GM19468 (cell line): ENCODE measurements around the gene MLEC.
A peak's percentile ranks its signal among the peaks of the same experiment; 100 is the strongest.
"Not testable (repeated sequence)": the region's sequence is repeated elsewhere in the genome, so short reads cannot be mapped to it uniquely, and the experiment has no call there.

Experiments
- ATAC-seq: cut with Tn5 transposase; IDR thresholded peaks from one replicate; pipeline ENCODE4 v1.9.1; 2021; ENCODE audit warnings: mild to moderate bottlenecking, moderate library complexity, moderate number of reproducible peaks; ENCODE audit not compliant: unreplicated experiment; ENCODE audit errors: extremely low read depth

MLEC gene

GRCh38 chr12:120718055-120718454 is 31.1 kb downstream of the MLEC start:
- ATAC-seq, result no peak

GRCh38 chr12:120719072-120719471 is 32.1 kb downstream of the MLEC start:
- no peak for ATAC-seq

- ATAC-seq, result no peak
Measured at GRCh38 chr12:120719496-120720233, 32.7 kb downstream of the MLEC start.

- no peak for ATAC-seq
Measured at GRCh38 chr12:120720234-120720986, 33.5 kb downstream of the MLEC start.

- ATAC-seq, result no peak
Measured at GRCh38 chr12:120720987-120721801, 34.2 kb downstream of the MLEC start.

GRCh38 chr12:120721866-120722265 is 34.9 kb downstream of the MLEC start:
- ATAC-seq, result no peak

- no peak for ATAC-seq
Measured at GRCh38 chr12:120722784-120723183, 35.8 kb downstream of the MLEC start.

GRCh38 chr12:120724720-120725119 is 37.8 kb downstream of the MLEC start:
- ATAC-seq, result no peak

- no peak for ATAC-seq
Measured at GRCh38 chr12:120725151-120725658, 38.3 kb downstream of the MLEC start.

- ATAC-seq, result peak; percentile 94
Measured at GRCh38 chr12:120725659-120726509, 38.9 kb downstream of the MLEC start, which contains the start of gene ACADS. Gene ACADS, plus strand, starts transcription at chr12:120725826. Its CDS starts 60 bp downstream, at chr12:120725886.

GRCh38 chr12:120726510-120726793 is 39.5 kb downstream of the MLEC start:
- ATAC-seq, result no peak

- no peak for ATAC-seq
Measured at GRCh38 chr12:120726961-120727360, 40.0 kb downstream of the MLEC start.

GRCh38 chr12:120732198-120732597 is 45.2 kb downstream of the MLEC start:
- not testable (repeated sequence) for ATAC-seq

GRCh38 chr12:120733574-120733973 is 46.6 kb downstream of the MLEC start:
- ATAC-seq, result no peak

GRCh38 chr12:120734210-120734609 is 47.3 kb downstream of the MLEC start:
- ATAC-seq, result no peak

GRCh38 chr12:120735181-120735580 is 48.2 kb downstream of the MLEC start:
- ATAC-seq, result no peak

- ATAC-seq, result no peak
Measured at GRCh38 chr12:120736404-120737331, 49.7 kb downstream of the MLEC start.

GRCh38 chr12:120737557-120738251 is 50.8 kb downstream of the MLEC start:
- ATAC-seq, result no peak
